NOMO-1 treated with DMSO at 0.1 percent for 48 hours (cell line): ENCODE measurements around the gene GATA3.
"Not testable (repeated sequence)": the region's sequence is repeated elsewhere in the genome, so short reads cannot be mapped to it uniquely, and the experiment has no call there.

Experiments used
- DNase-seq: peaks from one replicate; lab custom pipeline; 2025; ENCODE audit not compliant: unreplicated experiment; lab: John Stamatoyannopoulos, UW

GATA3 gene

GRCh38 chr10:8054494-8055407 is at the start of gene GATA3:
Gene GATA3 (plus strand): TSS chr10:8054688. CDS start chr10:8055656, 968 bp downstream.
- DNase-seq, result no peak

GRCh38 chr10:8006274-8006999 is 48.1 kb upstream of the GATA3 start:
- peak; percentile 66 for DNase-seq

- DNase-seq, result no peak
These were observed 45.5 kb upstream of the GATA3 start for GRCh38 chr10:8009031-8009430.

- DNase-seq, result no peak
These were observed 41.5 kb upstream of the GATA3 start for GRCh38 chr10:8013006-8013405.

- DNase-seq, result no peak
These were observed 40.9 kb upstream of the GATA3 start for GRCh38 chr10:8013619-8014018.

- no peak for DNase-seq
These were observed 39.8 kb upstream of the GATA3 start for GRCh38 chr10:8014649-8015048.

- no peak for DNase-seq
These were observed 37.2 kb upstream of the GATA3 start for GRCh38 chr10:8017277-8017676.

GRCh38 chr10:8023321-8023720 is 31.2 kb upstream of the GATA3 start:
- no peak for DNase-seq

- DNase-seq, result no peak
These were observed 30.6 kb upstream of the GATA3 start for GRCh38 chr10:8023851-8024250.

GRCh38 chr10:8026349-8027259 is 27.9 kb upstream of the GATA3 start:
- no peak for DNase-seq

GRCh38 chr10:8031211-8031610 is 23.3 kb upstream of the GATA3 start:
- DNase-seq, result not testable (repeated sequence)

- no peak for DNase-seq
These were observed 21.9 kb upstream of the GATA3 start for GRCh38 chr10:8032558-8032957.

GRCh38 chr10:8033812-8034465 is 20.5 kb upstream of the GATA3 start:
- no peak for DNase-seq

- DNase-seq, result no peak
These were observed 20.0 kb upstream of the GATA3 start for GRCh38 chr10:8034466-8035005.

- DNase-seq, result no peak
These were observed 19.4 kb upstream of the GATA3 start for GRCh38 chr10:8035006-8035640.

GRCh38 chr10:8035641-8036470 is 18.6 kb upstream of the GATA3 start:
- DNase-seq, result no peak

GRCh38 chr10:8036506-8037198 is 17.8 kb upstream of the GATA3 start:
- DNase-seq, result no peak

- no peak for DNase-seq
These were observed 17.2 kb upstream of the GATA3 start for GRCh38 chr10:8037199-8037801.
